Astrocyte of the spinal cord (primary cell): ENCODE measurements around the gene MAP3K20.
A peak's percentile ranks its signal among the peaks of the same experiment; 100 is the strongest.

Source experiments
- DNase-seq: peaks from one replicate; pipeline ENCODE4 v3.0.0; 2011; ENCODE audit warnings: low read depth, low spot score
- H3K4me3 ChIP-seq: 2 replicates; pipeline ENCODE4 v1.5.1; 2011; ENCODE audit warnings: low read depth, mild to moderate bottlenecking, low read length, moderate library complexity
- in situ Hi-C: cut with HindIII; loops from 2 replicates; pipeline ENCODE4 v1.10.0; 2017; ENCODE audit warnings: low sequenced_read_pairs
- TF ChIP-seq, protein P1 (sequence below): IDR thresholded peaks from 2 replicates; pipeline ENCODE4 v1.5.1; 2012; ENCODE audit warnings: low read depth, mild to moderate bottlenecking, low read length, inconsistent platforms

MAP3K20 gene

GRCh38 chr2:173192071-173192470 lies 116.4 kb downstream of the MAP3K20 start:
- no peak overlapping the region for H3K4me3 ChIP-seq
- TF ChIP-seq, protein P1, sequence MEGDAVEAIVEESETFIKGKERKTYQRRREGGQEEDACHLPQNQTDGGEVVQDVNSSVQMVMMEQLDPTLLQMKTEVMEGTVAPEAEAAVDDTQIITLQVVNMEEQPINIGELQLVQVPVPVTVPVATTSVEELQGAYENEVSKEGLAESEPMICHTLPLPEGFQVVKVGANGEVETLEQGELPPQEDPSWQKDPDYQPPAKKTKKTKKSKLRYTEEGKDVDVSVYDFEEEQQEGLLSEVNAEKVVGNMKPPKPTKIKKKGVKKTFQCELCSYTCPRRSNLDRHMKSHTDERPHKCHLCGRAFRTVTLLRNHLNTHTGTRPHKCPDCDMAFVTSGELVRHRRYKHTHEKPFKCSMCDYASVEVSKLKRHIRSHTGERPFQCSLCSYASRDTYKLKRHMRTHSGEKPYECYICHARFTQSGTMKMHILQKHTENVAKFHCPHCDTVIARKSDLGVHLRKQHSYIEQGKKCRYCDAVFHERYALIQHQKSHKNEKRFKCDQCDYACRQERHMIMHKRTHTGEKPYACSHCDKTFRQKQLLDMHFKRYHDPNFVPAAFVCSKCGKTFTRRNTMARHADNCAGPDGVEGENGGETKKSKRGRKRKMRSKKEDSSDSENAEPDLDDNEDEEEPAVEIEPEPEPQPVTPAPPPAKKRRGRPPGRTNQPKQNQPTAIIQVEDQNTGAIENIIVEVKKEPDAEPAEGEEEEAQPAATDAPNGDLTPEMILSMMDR, result no peak
- in situ Hi-C loops, result no loop called here
- no peak for DNase-seq

DNA sequence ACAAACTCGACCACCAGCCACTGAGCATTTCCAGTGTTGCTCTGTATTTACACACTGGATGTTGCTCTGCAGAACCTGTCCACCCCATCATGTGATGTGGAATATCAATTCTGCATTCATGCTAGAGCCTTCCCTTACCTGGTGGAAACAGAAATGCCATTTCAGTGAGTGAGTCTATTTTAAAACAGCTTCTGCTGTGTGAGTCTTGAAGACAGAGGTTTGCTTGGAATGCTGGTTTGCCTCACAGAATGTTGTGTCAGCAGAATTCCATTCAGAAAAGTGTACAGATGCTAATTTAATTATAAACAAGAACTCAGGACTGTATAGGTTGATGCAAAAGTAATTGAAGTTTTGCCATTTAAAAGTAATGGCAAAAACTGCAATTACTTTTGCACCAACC lies 118.3 kb downstream of the MAP3K20 start:
- peak; percentile 59 for DNase-seq
- TF ChIP-seq, protein P1, result no peak
- H3K4me3 ChIP-seq, result no peak overlapping the region
- in situ Hi-C loops, result no loop called here

DNA sequence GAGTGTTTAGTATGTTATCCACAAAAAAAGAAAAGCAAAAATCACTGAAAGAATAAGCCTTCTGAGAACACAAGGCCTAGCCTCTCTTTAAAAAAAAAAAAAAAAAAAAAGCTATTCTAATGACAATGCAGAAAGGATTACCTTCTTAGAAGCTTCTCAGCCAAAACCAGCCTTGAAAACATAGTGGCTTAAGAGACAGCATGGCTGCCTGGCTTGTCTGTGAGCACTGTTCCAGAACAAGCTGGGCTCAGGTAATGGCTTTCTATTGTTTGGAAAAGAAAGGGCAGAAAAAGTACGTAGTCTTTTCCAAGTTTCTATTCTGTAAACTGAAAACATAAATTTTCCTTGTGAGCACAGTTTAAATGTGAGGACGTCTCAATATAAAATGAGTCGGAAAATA lies 119.5 kb downstream of the MAP3K20 start:
- in situ Hi-C loops, result no loop called here
- no peak for DNase-seq
- no peak overlapping the region for H3K4me3 ChIP-seq
- TF ChIP-seq, protein P1, result no peak

DNA sequence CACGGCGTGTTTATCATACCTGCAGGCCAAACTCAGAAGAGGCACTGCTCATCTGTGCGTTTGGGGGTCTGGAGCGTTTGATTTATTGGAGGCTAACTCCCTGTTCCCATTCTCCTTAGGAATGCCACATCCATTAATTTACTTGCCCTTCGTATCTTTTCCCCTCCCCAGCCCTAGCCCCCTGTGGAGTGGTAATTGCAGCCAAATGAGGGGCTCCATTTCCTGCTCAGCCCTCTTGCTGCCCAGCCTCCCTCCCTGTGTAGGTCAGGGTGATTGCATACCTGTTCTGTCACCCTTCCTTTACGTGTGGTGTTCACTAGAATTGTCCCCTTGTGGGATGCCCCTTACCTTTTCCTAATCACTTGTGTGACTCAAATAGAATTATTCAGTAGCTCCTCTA lies 120.4 kb downstream of the MAP3K20 start:
- TF ChIP-seq, protein P1, result no peak
- DNase-seq, result no peak
- in situ Hi-C loops, result no loop called here
- H3K4me3 ChIP-seq, result no peak overlapping the region

DNA sequence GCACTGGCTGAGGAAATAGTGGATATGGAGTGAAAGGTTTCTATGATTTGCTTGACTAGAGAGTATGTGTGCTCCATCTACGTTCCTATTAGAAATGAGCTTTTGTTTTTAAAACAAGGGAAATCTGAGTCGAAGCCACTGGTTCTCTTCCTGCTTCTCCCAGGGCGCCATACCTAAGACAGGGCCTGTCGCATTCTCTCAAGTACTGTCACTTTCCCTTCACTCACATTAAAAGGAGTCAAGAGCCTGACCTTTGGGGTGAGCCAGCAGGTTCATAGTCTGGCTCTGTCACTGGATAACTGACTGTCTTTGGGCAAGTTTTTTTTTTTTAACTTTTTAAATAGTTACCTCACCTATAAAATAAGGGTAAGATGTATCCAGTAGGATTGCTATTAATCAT lies 121.0 kb downstream of the MAP3K20 start:
- TF ChIP-seq, protein P1, result no peak
- in situ Hi-C loops, result no loop called here
- no peak for DNase-seq
- no peak overlapping the region for H3K4me3 ChIP-seq

- in situ Hi-C loops, result no loop called here
- H3K4me3 ChIP-seq, result no peak overlapping the region
- TF ChIP-seq, protein P1, result no peak
- DNase-seq, result no peak
Observed at GRCh38 chr2:173198327-173198726, 122.7 kb downstream of the MAP3K20 start.

DNA sequence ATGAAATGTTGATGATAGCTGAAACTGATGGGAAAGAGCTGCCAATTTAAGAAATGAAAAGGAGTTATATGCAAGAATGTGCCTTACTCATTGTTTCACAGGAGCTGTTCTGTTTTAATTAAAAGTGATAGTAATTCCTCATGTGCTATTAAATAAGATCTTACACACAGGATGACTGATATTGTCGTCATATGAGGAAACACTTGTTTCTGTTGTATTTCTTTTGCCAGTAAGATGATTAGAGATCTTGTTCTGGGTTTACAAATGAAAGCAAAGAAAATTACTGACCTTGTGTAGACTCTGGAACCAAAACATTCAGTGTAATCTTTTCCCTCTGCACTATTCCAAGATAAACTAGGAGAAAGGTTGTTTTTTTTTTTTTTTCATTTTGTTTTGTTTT lies 123.6 kb downstream of the MAP3K20 start:
- TF ChIP-seq, protein P1, result no peak
- in situ Hi-C loops, result no loop called here
- no peak overlapping the region for H3K4me3 ChIP-seq
- no peak for DNase-seq
